HG03565 (cell line): Measurements from ENCODE around the gene LRPAP1.

Experiments
- ATAC-seq: cut with Tn5 transposase; IDR thresholded peaks from one replicate; pipeline ENCODE4 v1.9.1; 2021; ENCODE audit warnings: mild to moderate bottlenecking, moderate library complexity; ENCODE audit not compliant: unreplicated experiment

The LRPAP1 gene

GRCh38 chr4:3533423-3533820 is 1.2 kb upstream of the LRPAP1 start:
- ATAC-seq, result no peak

- no peak for ATAC-seq
Observed at GRCh38 chr4:3532751-3533422, 665 bp upstream of the LRPAP1 start.

GRCh38 chr4:3531318-3531878 is 824 bp downstream of the LRPAP1 start:
- ATAC-seq, result no peak

GRCh38 chr4:3530663-3531254 is 1.5 kb downstream of the LRPAP1 start:
- no peak for ATAC-seq

GRCh38 chr4:3530051-3530450 is 2.2 kb downstream of the LRPAP1 start:
- ATAC-seq, result no peak

- no peak for ATAC-seq
Observed at GRCh38 chr4:3529363-3529762, 2.9 kb downstream of the LRPAP1 start.

- ATAC-seq, result no peak
Observed at GRCh38 chr4:3527914-3528876, 4.0 kb downstream of the LRPAP1 start.

- no peak for ATAC-seq
Observed at GRCh38 chr4:3527101-3527913, 4.9 kb downstream of the LRPAP1 start.

GRCh38 chr4:3526456-3526855 is 5.8 kb downstream of the LRPAP1 start:
- ATAC-seq, result no peak

- ATAC-seq, result no peak
Observed at GRCh38 chr4:3525532-3526430, 6.4 kb downstream of the LRPAP1 start.

- no peak for ATAC-seq
Observed at GRCh38 chr4:3524920-3525319, 7.3 kb downstream of the LRPAP1 start.

GRCh38 chr4:3524349-3524748 is 7.9 kb downstream of the LRPAP1 start:
- no peak for ATAC-seq

- ATAC-seq, result no peak
Observed at GRCh38 chr4:3523628-3524221, 8.5 kb downstream of the LRPAP1 start.

GRCh38 chr4:3523146-3523627 is 9.0 kb downstream of the LRPAP1 start:
- no peak for ATAC-seq

- no peak for ATAC-seq
Observed at GRCh38 chr4:3522651-3523050, 9.6 kb downstream of the LRPAP1 start.

- ATAC-seq, result no peak
Observed at GRCh38 chr4:3522326-3522640, 9.9 kb downstream of the LRPAP1 start.

- ATAC-seq, result no peak
Observed at GRCh38 chr4:3521621-3522325, 10.4 kb downstream of the LRPAP1 start.

GRCh38 chr4:3520796-3521600 is 11.2 kb downstream of the LRPAP1 start:
- ATAC-seq, result no peak
